HL-60 (cell line): ENCODE results near the gene PSMD8.

ENCODE experiments used
- DNase-seq, 2 experiments: peaks; one replicate each; pipeline ENCODE4 v3.0.0-alpha.2; 2010 to 2020; ENCODE audit warnings: low read depth in 1 of 2, low spot score in 1 of 2
- H3K27ac ChIP-seq: fragments of 250-450 bp; sonication (Bioruptor Pico); replicated peaks from 2 replicates; pipeline ENCODE4 v1.5.1; 2020; ENCODE audit warnings: mild to moderate bottlenecking, moderate library complexity
- H3K27me3 ChIP-seq: fragments of 250-450 bp; sonication (Bioruptor Pico); 2 replicates; pipeline ENCODE4 v1.5.1; 2021; ENCODE audit warnings: mild to moderate bottlenecking, moderate library complexity; ENCODE audit not compliant: insufficient read depth, poor library complexity, severe bottlenecking
- H3K4me3 ChIP-seq: replicated peaks from 2 replicates; pipeline ENCODE4 v1.5.1; 2011; ENCODE audit warnings: mild to moderate bottlenecking, control low read depth, low read length; ENCODE audit not compliant: insufficient read depth
- GABPA ChIP-seq: IDR thresholded peaks from 2 replicates; pipeline ENCODE4 v1.6.1; 2012; ENCODE audit warnings: low read depth
- POLR2AphosphoS5 ChIP-seq: IDR thresholded peaks from 2 replicates; pipeline ENCODE4 v1.6.1; 2012; ENCODE audit warnings: low read depth
- SPI1 ChIP-seq: IDR thresholded peaks from 2 replicates; pipeline ENCODE4 v1.6.1; 2012; ENCODE audit warnings: low read depth, mild to moderate bottlenecking, borderline replicate concordance
- TF ChIP-seq, protein P1 (sequence below): IDR thresholded peaks from one replicate; pipeline ENCODE4 v1.5.1; 2011; ENCODE audit warnings: low read length, control low read depth, inconsistent platforms; ENCODE audit not compliant: insufficient read depth
- TF ChIP-seq, protein P2 (sequence below): IDR thresholded peaks from 2 replicates; pipeline ENCODE4 v1.6.1; 2012; ENCODE audit warnings: low read depth; ENCODE audit not compliant: insufficient replicate concordance

PSMD8 gene

DNA sequence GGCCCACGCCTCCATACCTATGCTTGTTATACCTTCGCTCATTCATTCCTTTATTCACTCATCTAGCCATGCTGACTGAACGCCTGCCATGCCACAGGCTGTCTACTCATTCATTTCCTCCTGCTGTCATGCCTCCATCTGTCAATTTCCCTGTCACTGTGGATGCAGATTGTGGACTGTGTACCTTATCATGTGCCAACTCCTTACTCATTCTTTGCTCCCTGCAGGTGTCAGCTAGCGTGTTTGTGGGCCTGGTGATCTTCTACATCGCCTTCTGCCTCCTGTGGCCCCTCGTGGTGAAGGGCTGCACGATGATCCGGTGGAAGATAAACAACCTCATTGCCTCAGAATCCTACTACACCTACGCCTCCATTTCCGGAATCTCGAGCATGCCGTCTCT is 4.1 kb upstream of the PSMD8 start:
- H3K27me3 ChIP-seq = no peaks in the 10 kb centered on the region
- no peak for DNase-seq
- TF ChIP-seq, protein P1, sequence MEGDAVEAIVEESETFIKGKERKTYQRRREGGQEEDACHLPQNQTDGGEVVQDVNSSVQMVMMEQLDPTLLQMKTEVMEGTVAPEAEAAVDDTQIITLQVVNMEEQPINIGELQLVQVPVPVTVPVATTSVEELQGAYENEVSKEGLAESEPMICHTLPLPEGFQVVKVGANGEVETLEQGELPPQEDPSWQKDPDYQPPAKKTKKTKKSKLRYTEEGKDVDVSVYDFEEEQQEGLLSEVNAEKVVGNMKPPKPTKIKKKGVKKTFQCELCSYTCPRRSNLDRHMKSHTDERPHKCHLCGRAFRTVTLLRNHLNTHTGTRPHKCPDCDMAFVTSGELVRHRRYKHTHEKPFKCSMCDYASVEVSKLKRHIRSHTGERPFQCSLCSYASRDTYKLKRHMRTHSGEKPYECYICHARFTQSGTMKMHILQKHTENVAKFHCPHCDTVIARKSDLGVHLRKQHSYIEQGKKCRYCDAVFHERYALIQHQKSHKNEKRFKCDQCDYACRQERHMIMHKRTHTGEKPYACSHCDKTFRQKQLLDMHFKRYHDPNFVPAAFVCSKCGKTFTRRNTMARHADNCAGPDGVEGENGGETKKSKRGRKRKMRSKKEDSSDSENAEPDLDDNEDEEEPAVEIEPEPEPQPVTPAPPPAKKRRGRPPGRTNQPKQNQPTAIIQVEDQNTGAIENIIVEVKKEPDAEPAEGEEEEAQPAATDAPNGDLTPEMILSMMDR = no peak
- TF ChIP-seq POLR2AphosphoS5 (no peak), SPI1 (no peak), GABPA (no peak)
- TF ChIP-seq, protein P2, sequence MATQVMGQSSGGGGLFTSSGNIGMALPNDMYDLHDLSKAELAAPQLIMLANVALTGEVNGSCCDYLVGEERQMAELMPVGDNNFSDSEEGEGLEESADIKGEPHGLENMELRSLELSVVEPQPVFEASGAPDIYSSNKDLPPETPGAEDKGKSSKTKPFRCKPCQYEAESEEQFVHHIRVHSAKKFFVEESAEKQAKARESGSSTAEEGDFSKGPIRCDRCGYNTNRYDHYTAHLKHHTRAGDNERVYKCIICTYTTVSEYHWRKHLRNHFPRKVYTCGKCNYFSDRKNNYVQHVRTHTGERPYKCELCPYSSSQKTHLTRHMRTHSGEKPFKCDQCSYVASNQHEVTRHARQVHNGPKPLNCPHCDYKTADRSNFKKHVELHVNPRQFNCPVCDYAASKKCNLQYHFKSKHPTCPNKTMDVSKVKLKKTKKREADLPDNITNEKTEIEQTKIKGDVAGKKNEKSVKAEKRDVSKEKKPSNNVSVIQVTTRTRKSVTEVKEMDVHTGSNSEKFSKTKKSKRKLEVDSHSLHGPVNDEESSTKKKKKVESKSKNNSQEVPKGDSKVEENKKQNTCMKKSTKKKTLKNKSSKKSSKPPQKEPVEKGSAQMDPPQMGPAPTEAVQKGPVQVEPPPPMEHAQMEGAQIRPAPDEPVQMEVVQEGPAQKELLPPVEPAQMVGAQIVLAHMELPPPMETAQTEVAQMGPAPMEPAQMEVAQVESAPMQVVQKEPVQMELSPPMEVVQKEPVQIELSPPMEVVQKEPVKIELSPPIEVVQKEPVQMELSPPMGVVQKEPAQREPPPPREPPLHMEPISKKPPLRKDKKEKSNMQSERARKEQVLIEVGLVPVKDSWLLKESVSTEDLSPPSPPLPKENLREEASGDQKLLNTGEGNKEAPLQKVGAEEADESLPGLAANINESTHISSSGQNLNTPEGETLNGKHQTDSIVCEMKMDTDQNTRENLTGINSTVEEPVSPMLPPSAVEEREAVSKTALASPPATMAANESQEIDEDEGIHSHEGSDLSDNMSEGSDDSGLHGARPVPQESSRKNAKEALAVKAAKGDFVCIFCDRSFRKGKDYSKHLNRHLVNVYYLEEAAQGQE = no peak
- H3K4me3 ChIP-seq = no peak overlapping the region
- H3K27ac ChIP-seq = no peak overlapping the region

DNA sequence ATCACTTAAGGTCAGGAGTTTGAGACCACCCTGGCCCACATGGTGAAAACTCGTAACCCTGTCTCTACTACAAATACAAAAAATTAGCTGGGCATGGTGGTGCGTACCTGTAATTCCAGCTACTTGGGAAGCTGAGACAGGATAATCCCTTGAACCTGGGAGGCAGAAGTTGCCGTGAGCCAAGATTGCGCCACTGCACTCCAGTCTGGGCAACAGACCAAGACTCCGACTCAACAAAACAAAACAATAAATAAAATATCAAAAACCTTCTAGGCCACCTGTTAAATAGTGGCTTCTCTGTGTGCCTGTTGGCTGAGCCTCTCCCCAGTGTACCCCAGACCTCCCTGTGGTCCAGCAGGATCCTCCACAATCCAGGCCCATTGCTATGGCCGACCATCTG is 3.3 kb upstream of the PSMD8 start:
- Histone ChIP-seq H3K27me3 (no peaks in the 10 kb centered on the region), H3K27ac (no peak overlapping the region), H3K4me3 (no peak overlapping the region)
- TF ChIP-seq POLR2AphosphoS5 (no peak), SPI1 (no peak), GABPA (no peak)
- TF ChIP-seq, protein P1 = no peak
- TF ChIP-seq, protein P2 = no peak
- DNase-seq = no peak

DNA sequence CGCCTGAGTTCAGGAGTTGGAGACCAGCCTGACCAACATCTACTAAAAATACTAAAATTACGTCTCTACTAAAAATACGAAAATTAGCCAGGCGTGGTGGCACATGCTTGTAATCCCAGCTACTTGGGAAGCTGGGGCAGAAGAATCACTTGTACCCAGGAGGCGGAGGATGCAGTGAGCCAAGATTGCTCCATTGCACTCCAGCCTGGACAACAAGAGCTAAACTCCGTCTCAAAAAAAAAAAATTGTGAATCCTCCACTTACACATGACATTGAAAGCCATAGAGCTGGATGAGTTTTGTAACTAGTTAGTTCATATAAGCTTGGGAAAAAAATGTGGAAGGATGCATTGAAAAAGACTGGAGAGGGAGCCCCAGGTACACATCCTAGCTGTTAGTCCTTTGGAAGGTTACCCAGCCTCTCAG is 452 bp upstream of the PSMD8 start:
- TF ChIP-seq, protein P2 = no peak
- TF ChIP-seq POLR2AphosphoS5 = no peak
- TF ChIP-seq GABPA = no peak
- TF ChIP-seq, protein P1 = no peak
- TF ChIP-seq SPI1 = no peak
- DNase-seq = no peak
- H3K27me3 ChIP-seq = no peaks in the 10 kb centered on the region
- peak overlapping the region; percentile 35 for H3K4me3 ChIP-seq
- H3K27ac ChIP-seq = peak overlapping the region; percentile 66
